Measurements from ENCODE around the gene CCNY.

DNA sequence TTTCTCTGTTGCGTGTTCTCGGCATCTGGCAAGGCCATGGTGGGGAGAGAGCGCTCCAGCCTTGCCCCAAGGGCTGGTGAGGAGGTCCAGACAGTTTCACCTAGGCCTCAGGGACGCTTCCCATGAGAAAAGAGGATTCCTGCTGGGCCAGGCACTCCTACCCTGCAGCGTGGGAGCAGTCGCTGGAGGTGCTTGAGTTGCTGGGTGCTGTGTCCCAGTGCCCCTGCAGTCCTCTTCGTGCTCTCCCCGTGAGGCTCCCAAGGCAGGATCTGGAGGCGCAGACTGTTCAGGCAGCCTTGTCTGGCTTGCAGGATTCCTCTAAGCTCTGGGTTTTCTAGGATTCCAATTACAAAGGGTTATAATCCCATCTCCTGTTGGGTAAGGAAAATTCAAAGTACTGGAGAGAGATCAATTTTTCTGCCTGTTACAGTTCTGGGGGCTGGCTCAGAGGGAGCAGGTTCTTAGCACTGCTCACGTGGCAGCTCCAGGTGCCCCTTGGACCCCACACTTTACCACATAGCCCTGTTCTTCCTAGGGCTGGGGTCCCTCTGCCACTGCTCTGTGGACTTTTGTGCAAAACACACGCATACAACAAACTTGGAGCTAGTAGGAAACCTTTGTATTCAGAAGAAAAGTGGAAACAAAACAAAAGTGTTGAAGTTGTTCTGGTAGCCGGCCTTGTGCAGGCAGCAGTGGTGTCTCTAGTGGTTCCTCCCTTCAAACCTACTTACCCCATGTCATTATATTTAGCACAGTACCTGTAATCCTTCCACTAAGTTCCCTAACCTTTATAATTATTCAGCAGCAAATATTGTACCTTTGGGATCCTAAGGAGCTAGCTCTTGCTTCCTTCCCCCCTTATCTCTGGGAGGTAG is 60.5 kb downstream of the CCNY start:
- TF ChIP-seq TAF1 (IDR thresholded peaks at IDR 0.05; ENCODE audit: borderline replicate concordance, low read depth, low read length) (no peak), POLR2AphosphoS5 (IDR thresholded peaks at IDR 0.05; ENCODE audit: low read depth, low read length) (no peak), POLR2A (IDR thresholded peaks at IDR 0.05; ENCODE audit: low read depth, low read length) (no peak)
